Stimulated activated CD4-positive, alpha-beta T cell treated with anti-CD3 and anti-CD28 coated beads, Interleukin-4, amount 100 ng/mL, for 48 hours (primary cell): ENCODE results near the gene GIPR.
"Not testable (repeated sequence)": the region's sequence is repeated elsewhere in the genome, so short reads cannot be mapped to it uniquely, and the experiment has no call there.

Experiments used
- DNase-seq, 2 donors: peaks; one replicate each; pipeline ENCODE4 v3.0.0-alpha.2; 2020; ENCODE audit warnings: low read depth in 2 of 2

GIPR gene

GRCh38 chr19:45645631-45646344 lies 22.2 kb upstream of the GIPR start:
- peak; percentile 74 to 79 for DNase-seq

DNA sequence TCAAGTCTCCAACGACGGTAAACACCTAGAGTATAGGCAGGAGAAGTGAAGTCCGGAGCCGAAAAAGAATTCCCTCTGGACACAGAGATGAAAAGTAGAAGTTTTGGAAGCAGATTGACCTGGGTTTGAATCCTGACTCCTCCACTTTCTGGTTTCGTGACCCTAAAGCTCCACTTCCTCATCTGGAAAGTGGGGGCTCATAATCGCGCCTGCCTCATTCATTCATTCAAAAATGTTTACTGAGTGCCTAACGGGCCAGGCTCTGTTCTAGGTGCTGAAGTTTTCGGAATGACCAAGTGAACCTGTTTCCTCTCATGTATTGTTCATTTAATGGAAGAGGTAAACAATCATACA lies 21.7 kb upstream of the GIPR start:
- no peak for DNase-seq

- no peak for DNase-seq
These were observed 17.3 kb upstream of the GIPR start for GRCh38 chr19:45650722-45651121.

- no peak for DNase-seq
These were observed 14.4 kb upstream of the GIPR start for GRCh38 chr19:45653634-45654033.

DNA sequence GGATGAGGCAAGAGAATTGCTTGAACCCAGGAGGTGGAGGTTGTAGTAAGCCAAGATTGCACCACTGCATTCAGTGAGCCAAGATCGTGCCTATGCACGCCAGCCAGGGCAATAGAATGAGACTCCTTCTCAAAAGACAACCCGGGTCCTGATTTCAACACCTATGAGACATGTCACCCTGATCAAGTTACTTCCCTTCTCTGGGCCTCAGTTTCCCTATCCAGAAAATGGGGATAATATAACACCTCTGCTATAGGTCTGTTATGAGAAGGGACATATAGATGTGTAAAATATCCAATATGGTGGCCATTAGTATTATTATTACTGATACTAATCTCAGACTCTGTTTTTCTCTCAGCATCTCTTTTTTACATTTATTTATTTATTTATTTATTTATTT lies 12.9 kb upstream of the GIPR start:
- no peak for DNase-seq

GRCh38 chr19:45657520-45658167 lies 10.4 kb upstream of the GIPR start:
- no peak for DNase-seq

DNA sequence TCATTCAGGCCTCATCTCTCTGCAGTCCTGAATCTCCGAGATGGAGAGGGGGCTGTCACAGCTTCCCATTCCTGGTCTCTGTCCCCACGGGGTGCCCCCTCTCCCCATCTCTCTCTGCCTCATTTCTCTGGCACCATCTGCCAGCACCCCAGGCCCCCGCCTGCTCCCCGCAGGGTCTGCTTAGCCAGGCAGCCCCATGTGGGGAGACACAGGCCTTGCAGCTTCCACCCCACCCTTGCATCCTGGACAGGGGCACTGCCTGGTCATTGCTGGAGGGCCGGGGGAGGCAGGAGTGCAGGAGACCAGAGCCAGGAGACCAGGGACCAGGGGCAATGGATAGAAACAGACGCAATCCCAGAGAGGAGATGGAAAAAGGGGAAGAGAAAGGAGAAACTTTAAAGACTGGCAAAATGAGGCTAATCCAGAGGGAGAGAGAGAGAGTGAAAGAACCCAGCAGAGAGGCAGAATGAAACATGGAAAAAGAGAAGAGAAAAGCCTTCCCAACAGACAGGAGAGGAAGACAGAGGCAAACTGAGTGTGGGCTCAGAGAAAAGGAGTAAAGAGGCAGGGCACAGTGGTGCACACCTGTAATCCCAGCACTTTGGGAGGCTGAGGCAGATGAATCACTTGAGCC lies 8.8 kb upstream of the GIPR start:
- no peak for DNase-seq

DNA sequence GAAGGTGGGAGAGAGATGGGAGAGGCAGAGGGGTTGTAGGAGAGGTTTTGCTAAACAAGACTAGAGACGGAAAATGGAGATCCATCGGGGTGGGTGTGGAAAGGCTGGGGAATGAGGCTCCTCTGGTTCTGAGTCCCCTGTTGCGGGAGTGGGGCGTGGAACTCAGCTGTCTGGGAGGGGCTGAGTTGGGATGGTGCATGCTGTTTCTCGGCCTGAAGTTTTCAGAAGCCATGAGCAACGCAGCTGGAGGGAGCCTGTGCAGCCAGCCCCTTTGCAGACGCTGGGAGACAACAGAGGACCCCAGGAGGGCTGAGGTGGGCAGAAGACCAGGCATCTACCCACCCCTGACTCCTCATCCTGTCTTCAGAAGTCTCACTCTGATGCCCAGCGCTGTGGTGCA lies 7.4 kb upstream of the GIPR start:
- no peak for DNase-seq

DNA sequence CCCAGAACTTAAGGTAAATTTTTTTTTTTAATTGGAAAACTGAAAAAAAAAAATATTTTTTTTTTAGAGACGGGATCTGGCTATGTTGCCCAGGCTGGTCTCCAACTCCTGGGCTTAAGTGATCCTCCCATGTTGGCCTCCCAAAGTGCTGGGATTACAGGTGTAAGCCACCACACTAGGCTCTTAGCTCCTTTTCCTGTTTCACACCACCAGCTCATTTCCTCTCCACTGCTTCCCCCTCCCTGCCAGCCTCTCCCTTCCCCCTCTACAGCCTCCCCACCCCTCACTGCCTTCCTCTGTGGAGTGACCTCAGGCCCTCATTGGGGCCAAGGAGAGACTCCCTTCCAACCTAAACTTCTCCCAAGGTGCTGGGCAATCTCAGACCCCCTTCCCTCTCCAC lies 4.2 kb upstream of the GIPR start:
- no peak for DNase-seq

GRCh38 chr19:45664575-45664974 lies 3.4 kb upstream of the GIPR start:
- no peak for DNase-seq

DNA sequence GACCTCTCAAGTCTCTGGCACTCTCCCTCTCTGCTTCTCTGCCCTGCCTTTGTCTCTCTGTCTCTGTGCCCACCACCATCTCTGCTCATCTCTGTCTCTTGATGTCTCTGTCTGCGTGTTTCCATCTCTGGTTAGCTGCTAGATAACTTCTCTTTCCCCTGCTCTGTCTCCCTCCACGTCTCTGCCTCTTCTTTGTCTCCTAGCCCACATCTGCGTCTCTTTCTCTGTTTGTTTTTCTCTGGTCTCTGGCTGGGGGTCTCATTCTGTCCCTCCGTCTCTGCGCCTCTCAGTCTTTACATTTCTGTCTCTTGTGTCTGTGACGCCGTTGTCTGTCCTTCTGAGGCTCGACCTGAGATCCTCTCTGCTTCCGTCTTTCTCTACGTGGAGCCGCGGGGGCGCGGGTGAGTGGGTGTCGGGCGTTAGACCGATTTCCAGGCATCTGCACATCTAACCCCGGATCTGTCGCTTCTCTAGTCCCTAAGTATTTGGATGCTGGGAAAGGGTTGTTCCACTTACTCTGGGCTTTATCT lies 386 bp downstream of the GIPR start:
- peak in 1 of 2 donors; percentile 17 for DNase-seq

DNA sequence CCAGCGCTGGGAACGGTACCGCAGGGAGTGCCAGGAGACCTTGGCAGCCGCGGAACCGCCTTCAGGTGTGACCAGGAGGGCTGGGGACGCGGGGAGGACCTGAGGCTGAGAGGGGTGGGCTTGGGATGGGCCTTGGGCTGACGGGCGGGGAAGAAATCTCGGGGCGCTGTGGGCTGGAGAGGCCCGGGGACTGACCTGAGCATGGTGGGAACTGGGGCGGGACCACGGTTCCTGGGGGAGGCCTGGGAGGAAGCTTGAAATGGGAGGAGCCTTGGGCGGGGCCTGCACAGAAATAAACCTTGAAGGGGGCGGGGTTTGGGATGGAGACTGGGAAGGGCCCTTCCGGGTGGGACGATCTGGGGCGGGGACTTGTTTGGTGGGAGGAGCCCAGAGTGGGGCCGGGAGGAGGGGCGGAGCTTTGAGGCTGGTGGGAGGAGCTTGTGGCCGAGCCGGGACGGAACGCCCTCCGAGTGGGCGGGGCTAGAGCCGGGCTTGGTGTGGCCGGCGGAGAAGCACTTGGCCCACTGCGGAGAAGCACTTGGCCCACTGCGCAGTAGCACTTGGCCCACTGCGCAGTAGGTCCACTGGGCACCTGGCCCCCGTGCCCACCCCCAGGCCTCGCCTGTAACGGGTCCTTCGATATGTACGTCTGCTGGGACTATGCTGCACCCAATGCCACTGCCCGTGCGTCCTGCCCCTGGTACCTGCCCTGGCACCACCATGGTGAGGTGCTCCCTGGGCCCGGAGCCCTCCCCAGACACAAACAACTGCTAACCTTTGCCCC lies 2.8 kb downstream of the GIPR start:
- DNase-seq: peak; percentile 60 to 81

DNA sequence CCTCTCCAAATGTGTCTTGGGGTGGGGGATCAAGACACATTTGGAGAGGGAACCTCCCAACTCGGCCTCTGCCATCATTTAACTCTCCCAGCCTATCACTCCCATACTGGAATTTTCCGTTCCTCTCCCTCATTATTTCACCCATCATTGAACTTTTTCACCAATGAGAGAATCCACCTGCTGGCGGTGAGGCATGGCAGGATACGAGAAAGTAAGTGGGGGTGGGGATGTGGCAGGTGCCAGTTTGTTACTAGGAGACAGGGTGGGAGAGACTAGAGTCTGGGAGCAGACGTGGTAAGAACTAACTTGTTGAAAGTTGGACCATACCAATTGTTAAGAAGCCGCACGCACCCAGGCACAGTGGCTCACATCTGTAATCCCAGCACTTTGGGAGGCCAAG lies 6.9 kb downstream of the GIPR start:
- no peak for DNase-seq

DNA sequence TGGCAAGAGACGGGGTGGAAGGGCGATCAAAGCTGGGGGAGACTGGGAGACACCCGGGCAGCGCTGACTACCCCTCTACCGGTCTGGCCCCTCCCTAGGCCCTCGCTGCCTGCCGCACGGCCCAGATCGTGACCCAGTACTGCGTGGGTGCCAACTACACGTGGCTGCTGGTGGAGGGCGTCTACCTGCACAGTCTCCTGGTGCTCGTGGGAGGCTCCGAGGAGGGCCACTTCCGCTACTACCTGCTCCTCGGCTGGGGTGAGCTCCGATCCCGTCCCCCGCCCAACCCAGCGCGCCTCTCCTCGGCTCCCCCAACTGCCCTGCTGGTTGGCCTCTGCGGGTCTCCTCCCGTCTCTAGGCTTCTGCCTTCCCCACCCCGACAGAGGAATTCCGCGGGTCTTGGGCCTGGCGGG lies 8.8 kb downstream of the GIPR start:
- DNase-seq: peak in 1 of 2 donors; percentile 42

GRCh38 chr19:45677351-45678230 lies 9.6 kb downstream of the GIPR start:
- peak; percentile 83 to 90 for DNase-seq

GRCh38 chr19:45681391-45682015 lies 13.5 kb downstream of the GIPR start:
- peak; percentile 74 to 76 for DNase-seq

DNA sequence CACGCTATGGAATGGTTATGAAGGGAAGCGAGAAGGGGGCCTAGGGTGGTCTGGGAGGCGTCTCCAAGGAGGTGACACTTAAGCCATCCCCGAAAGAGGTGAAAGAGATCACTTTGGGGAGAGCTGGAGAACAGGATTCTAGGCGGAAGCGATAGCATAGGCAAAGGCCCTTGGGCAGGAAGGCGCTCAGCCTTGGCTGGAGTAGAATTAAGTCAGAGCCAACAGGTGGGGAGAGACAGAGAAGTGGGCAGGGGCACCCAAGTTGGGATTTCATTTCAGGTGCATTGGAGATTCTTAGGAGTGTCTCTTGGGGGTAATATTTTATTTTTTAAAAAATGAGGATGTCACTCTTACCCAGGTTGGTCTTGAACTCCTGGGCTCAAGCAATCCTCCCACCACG lies 14.1 kb downstream of the GIPR start:
- DNase-seq: no peak

- no peak for DNase-seq
These were observed 14.9 kb downstream of the GIPR start for GRCh38 chr19:45682908-45683307.

- not testable (repeated sequence) for DNase-seq
These were observed 17.0 kb downstream of the GIPR start for GRCh38 chr19:45685045-45685444.

DNA sequence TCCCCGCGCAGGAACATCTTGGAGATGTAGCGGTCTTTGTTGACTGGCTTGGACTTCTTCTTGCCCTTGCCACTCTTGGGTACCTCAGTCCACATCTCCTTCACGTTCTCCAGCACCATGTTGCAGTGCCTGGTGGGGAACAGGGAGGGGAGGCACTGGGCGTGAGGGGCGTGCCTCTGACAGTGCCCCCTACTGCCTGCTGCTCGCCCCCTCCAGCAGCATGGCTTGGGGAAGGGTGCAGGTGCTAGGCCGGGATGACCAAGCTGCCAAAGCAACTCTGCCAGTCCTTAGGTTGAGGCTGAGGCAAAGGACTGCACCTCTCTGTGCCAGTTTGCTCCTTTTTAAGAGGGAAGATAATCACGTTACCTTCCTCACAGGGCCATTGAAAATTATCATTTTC lies 19.6 kb downstream of the GIPR start:
- DNase-seq: no peak
